ENCODE measurements around the gene JUNB. TPM values are rescaled to one million over a fixed set of nuclear protein-coding genes. Genes with fewer than 3 reads are reported as not detected.

Gene JUNB
- total RNA-seq, 1 experiment from 2014 or later: 49.7 TPM

- DNase-seq (ENCODE audit: low read depth, low spot score): no peak
Measured at GRCh38 chr19:12773571-12773970, 17.7 kb upstream of the JUNB start.

GRCh38 chr19:12774588-12775555, 16.4 kb upstream of the JUNB start, which contains the start of gene HOOK2:
Gene HOOK2 (minus strand): TSS chr19:12775552. CDS start chr19:12775449, 103 bp downstream.
- H3K4me1 ChIP-seq (ENCODE audit: control insufficient read depth, insufficient read depth, low read length): peaks cover 12% of the 10 kb centered on the region
- in situ Hi-C loops (cut with HindIII; ENCODE audit: low pct_unique_long_range_greater_than_20kb, low sequenced_read_pairs): no loop called here
- CTCF ChIA-PET: interaction anchor here (1.0 to 1.4 kb wide), 2 partner anchors 8 to 13 kb away, joined by 3 read pairs; no protein-coding TSS in a partner anchor
- TF ChIP-seq TCF7L2 (IDR thresholded peaks at IDR 0.05; ENCODE audit: low read depth, low read length) (no peak), CTCF (IDR thresholded peaks at IDR 0.05) (no peak), REST (IDR thresholded peaks at IDR 0.05; ENCODE audit: insufficient read depth in 1 of 2, low read depth in 2 of 2, low read length in 1 of 2) (no peak), POLR2AphosphoS5 (IDR thresholded peaks at IDR 0.05; ENCODE audit: low read depth, low read length) (no peak)

More at GRCh38 chr19:12773571-12773970, 17.7 kb upstream of the JUNB start:
- intact Hi-C loops (cut with micrococcal nuclease; ENCODE audit: unreplicated experiment) (no loop called here), in situ Hi-C loops (cut with HindIII; ENCODE audit: low pct_unique_long_range_greater_than_20kb, low sequenced_read_pairs) (no loop called here)
- no peak for ATAC-seq
- H3K27ac ChIP-seq (ENCODE audit: low read length): no peak overlapping the region
- H3K27me3 ChIP-seq (ENCODE audit: control insufficient read depth, insufficient read depth, low read length): no peaks in the 10 kb centered on the region
- H3K36me3 ChIP-seq (ENCODE audit: control insufficient read depth, insufficient read depth, low read length): no peaks in the 10 kb centered on the region
- ChIA-PET CTCF (interaction anchor here (0.7 to 1.4 kb wide), 4 partner anchors 14 to 22 kb away, joined by 3 to 4 read pairs (median 3); no protein-coding TSS in a partner anchor), POLR2A (interaction anchor here (0.6 kb wide), 1 partner anchor 787 kb away, joined by 3 read pairs; no protein-coding TSS in a partner anchor)
- H3K4me3 ChIP-seq (ENCODE audit: low read depth in 2 of 2, low read length in 2 of 2): no peak overlapping the region
- peaks cover 2% of the 10 kb centered on the region for H3K4me1 ChIP-seq (ENCODE audit: control insufficient read depth, insufficient read depth, low read length)
- H3K9me3 ChIP-seq (ENCODE audit: control insufficient read depth, insufficient read depth, low read depth, low read length): no peaks in the 10 kb centered on the region
- BruUV-seq (replicated peaks): TSS peak; percentile 89
- no peak for TF ChIP-seq REST (IDR thresholded peaks at IDR 0.05; ENCODE audit: insufficient read depth in 1 of 2, low read depth in 2 of 2, low read length in 1 of 2)
- peak; percentile 57 for TF ChIP-seq CTCF (IDR thresholded peaks at IDR 0.05)

More at GRCh38 chr19:12774588-12775555, 16.4 kb upstream of the JUNB start, which contains the start of gene HOOK2:
- Histone ChIP-seq H3K4me3 (ENCODE audit: low read depth in 2 of 2, low read length in 2 of 2) (peak within 1 kb of the TSS; percentile 58 to 65), H3K27me3 (ENCODE audit: control insufficient read depth, insufficient read depth, low read length) (no peaks in the 10 kb centered on the region), H3K9me3 (ENCODE audit: control insufficient read depth, insufficient read depth, low read depth, low read length) (no peaks in the 10 kb centered on the region), H3K36me3 (ENCODE audit: control insufficient read depth, insufficient read depth, low read length) (no peaks in the 10 kb centered on the region), H3K27ac (ENCODE audit: low read length) (no peak within 1 kb of the TSS)
- POLR2A ChIA-PET: interaction anchor here (0.6 kb wide), 1 partner anchor 19 kb away, joined by 4 read pairs; no protein-coding TSS in a partner anchor
- intact Hi-C loops (cut with micrococcal nuclease; ENCODE audit: unreplicated experiment): no loop called here
- DNase-seq (ENCODE audit: low read depth, low spot score) (no peak), ATAC-seq (peak; percentile 4)
- BruUV-seq (replicated peaks): no TSS peak
